Esophagus squamous epithelium (tissue), 4 donors: ENCODE data around the gene HSF5.

ENCODE experiments used
- CTCF ChIP-seq, 6 experiments: fragments of 450-650 bp in 4 of 6; fragments of 200-600 bp in 2 of 6; sonication (generic) in 2 of 6; IDR thresholded peaks; one replicate each; pipeline ENCODE4 v1.5.1; 2016 to 2019; ENCODE audit warnings: antibody characterized with exemption in 6 of 6, mild to moderate bottlenecking in 4 of 6, moderate library complexity in 4 of 6
- POLR2A ChIP-seq, 4 donors: fragments of 450-650 bp; IDR thresholded peaks; one replicate each; pipeline ENCODE4 v1.6.1; 2017; ENCODE audit warnings: antibody characterized with exemption in 4 of 4, mild to moderate bottlenecking in 4 of 4, moderate library complexity in 3 of 4

- TF ChIP-seq CTCF (IDR thresholded peaks at IDR 0.05), result peak in 2 of 6 experiments; percentile 9 to 42
- no peak for TF ChIP-seq POLR2A (IDR thresholded peaks at IDR 0.05)
Observed at GRCh38 chr17:58520843-58521430, 32.7 kb upstream of the HSF5 start.
